Bone marrow (tissue), 2 donors: ENCODE results near the gene MMP7.

Experiments used
- DNase-seq, 2 donors: peaks; one replicate each; lab custom pipeline; 2025; lab: John Stamatoyannopoulos, UW

MMP7 gene, protein sequence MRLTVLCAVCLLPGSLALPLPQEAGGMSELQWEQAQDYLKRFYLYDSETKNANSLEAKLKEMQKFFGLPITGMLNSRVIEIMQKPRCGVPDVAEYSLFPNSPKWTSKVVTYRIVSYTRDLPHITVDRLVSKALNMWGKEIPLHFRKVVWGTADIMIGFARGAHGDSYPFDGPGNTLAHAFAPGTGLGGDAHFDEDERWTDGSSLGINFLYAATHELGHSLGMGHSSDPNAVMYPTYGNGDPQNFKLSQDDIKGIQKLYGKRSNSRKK

DNA sequence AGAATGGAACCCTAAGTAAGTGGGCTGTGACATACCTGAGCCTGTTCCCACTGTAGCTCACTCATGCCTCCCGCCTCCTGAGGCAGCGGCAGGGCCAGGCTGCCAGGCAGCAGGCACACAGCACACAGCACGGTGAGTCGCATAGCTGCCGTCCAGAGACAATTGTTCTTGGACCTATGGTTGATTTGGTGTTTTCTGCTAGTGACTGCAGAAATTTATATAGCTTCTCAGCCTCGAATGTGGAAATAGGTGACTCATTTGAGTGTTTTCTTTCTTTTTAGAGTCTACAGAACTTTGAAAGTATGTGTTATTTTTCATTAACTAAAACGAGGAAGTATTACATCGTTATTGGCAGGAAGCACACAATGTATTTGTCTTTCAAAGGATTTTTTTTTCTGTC is at the start of gene MMP7:
Gene MMP7, minus strand, starts transcription at position 190 of the 400 bp plus-strand sequence. Its CDS starts 47 bp downstream, at position 143.
- peak in 1 of 2 donors; percentile 83 for DNase-seq

GRCh38 chr11:102577723-102578122 is 47.2 kb upstream of the MMP7 start:
- DNase-seq, result no peak

GRCh38 chr11:102577182-102577581 is 46.6 kb upstream of the MMP7 start:
- DNase-seq, result peak in 1 of 2 donors; percentile 85

DNA sequence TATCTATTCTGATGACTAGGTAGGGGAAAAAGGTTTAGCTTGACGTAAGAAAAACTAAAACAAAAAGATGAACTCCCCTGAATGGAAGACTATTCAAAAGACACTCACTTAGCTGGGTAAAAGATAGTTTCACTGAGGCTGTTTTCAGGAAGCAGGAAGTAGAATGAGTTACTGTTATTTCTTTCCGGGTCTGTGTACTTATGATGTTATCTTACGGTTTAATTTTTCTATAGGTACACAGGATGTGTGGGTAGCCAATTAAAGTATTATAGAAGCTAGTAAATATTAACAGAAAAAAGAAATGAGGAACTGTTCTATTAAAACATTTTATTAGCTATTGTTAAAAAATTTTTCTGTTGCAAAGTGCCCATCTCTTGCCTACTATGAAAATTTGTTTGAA is 45.8 kb upstream of the MMP7 start:
- DNase-seq, result no peak

DNA sequence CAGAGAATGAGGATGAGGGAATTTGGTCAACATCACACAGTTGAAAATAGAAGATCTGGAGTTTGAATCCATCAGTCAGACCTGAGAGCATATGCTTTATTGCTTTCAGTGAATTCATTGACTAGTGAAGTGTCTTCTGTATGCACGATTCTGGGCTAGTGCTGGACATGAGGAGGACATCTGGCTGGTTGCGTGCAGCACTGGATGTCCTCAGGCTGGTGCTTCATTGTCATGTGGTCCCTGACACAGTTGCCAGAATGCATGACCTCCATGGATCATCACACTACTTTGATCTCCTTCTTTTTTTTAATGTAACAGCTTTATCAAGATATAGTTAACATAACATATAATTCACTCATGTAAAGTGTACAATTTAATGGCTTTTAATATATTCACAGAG is 44.5 kb upstream of the MMP7 start:
- no peak for DNase-seq

DNA sequence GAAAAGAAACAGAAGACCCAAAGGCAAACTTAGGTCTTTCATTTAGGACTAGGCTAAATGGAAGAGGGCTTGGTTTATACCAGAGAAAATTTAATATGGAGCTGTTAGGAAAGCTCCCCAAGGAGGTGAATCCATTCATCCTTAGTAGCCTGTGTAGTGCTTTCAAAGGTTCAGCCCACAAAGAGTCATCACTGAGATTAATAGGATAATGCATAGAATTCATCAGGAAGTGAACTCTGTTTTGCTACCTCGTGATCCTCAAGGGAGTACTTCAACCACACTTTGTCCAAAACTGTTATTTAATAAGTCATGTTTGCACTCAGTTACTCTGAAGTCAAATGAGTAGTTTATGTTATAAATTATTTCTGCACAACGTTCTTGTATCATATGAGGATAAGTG is 43.3 kb upstream of the MMP7 start:
- no peak for DNase-seq

DNA sequence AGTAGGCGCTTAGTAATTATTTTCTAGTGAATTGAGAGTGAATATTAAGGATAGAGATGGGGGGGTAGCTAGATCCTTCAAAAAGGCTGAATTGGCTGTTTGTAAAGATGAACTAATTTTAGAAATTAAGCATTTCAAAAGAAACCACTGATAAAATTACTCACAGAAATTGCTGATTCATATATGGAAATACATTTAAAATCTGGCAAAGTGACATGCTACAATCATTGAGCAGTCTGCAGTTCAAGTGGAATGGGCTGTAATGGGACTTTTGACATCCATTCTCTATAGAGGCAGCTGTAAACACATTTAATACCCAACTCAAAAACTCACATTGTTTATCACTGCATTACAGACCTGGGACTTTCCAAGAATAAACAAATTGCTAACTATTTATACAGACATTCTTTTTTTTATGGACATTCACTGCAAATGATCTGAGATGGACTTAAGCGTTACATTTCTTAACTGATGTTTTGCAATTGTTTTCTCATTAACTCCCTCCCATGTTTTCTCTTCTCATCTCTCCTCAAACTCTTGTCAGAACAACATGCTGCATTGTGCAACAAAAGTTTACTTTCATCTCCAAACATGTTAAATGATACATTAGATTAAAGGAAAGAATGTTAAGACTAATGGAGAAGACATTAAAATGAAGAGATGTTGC is 42.1 kb upstream of the MMP7 start:
- DNase-seq, result no peak

DNA sequence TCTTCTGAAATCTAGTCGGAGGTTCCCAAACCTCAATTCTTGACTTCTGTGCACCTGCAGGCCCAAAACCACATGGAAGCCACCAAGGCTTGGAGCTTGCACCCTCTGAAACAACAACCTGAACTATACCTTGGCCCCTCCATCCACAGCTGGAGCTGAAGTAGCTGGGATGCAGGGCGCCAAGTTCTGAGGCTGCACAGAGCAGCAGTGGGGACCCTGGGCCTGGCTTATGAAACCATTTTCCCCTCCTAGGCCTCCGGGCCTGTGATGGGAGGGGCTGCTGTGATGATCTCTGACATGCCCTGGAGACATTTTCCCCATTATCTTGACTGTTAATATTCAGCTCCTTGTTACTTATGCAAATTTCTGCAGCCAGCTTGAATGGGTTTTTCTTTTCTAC is 38.3 kb upstream of the MMP7 start:
- DNase-seq, result no peak

GRCh38 chr11:102566112-102566511 is 35.6 kb upstream of the MMP7 start:
- no peak for DNase-seq

GRCh38 chr11:102564110-102564509 is 33.6 kb upstream of the MMP7 start:
- DNase-seq, result peak in 1 of 2 donors; percentile 81

GRCh38 chr11:102561636-102562035 is 31.1 kb upstream of the MMP7 start:
- DNase-seq, result no peak

- DNase-seq, result peak in 1 of 2 donors; percentile 82
Measured at GRCh38 chr11:102560555-102561011, 30.0 kb upstream of the MMP7 start.

DNA sequence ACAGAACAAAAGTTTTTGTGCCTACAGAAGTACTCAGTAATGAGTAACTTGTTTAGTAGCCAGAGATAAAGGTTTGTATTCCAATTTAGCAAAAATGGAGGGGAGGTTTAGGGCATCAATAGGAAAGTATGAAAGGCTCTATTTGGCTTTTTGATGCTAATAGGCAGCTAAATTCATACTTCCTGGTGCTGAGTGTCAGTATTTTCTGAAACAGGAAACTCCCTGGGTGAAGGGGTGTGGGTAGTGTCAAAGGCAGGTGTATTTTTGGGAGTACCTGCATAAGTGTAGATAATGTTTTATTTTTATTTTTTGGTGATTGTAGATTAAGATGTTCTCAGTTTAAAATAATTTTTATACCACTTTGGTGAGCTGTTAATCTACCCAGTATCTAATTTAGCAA is 29.3 kb upstream of the MMP7 start:
- no peak for DNase-seq

GRCh38 chr11:102555091-102555490 is 24.5 kb upstream of the MMP7 start:
- DNase-seq, result no peak

DNA sequence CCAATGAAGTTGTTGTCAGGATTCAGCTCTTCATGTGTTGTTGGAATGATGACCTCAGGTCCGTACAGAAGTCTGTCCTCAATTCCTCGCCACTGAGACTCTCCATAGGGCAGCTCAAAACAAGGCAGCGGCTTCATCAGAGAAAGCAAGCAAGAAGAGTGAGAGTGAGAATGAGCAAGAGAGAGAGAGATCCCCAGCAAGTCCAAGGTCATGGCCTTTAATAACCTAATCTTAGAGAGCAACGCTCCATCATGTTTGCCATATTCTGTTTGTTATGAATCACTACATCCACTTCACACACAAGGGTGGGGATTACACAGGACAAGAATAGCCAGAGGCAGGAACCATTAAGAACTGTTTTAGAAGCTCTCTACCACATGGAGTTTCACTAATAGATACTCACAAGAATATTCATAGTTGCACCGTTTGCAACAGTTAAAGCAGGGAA is 23.3 kb upstream of the MMP7 start:
- no peak for DNase-seq

- DNase-seq, result no peak
Measured at GRCh38 chr11:102552447-102553194, 22.1 kb upstream of the MMP7 start.

GRCh38 chr11:102552020-102552419 is 21.5 kb upstream of the MMP7 start:
- no peak for DNase-seq

DNA sequence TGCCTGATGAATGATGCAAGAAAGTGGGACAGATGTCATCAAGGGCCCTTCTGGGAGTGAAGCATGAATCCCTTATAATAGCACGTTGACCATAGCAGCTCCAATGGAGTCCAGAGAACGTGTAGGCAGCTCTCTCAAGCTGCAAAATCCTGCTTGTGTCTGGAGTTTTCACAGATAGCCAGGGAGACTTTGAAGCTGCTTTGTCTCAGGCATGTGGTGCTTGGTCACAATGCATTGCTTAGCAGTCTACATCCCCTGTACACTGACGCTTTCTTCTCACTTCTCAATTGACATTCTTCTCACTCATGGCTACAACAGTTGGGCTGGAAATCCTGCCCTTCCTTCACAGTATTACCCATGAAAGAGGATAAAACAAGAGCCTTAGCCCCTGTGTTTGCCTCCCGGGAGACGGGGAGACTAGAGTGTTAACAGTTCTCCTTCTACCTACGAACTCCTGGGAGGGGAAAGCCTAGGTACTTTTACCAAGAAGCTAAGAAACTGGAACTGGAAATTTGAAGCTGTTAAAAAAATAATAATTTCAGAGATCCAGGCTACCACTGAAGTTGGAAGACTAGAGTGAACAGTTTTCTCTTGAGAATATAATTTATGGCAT is 20.7 kb upstream of the MMP7 start:
- DNase-seq, result no peak

DNA sequence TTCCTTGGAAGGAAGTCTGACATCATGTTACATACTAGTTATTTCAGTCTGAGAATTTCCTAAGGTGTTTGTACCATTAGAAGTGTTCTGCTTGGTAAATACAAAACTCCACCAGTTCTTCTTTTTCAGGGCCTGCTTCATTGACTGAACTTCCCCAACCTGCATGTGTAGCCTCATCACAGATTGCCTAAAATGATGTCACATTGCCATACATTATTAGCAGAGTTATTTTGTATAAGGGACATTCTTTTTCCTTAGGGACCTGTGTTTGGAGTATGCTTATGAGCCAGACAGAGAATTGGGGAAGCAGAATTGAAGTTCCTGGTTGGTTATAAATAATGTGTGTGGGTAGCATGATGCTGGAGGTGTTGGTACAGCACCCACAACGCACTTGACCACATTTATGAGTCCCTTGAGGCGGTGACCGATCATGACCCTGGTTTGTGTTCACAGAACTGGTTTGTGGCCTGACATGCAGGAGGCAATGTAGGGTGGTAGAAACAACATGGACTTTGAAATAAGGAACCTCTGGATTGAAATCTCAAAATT is 16.4 kb upstream of the MMP7 start:
- no peak for DNase-seq

- DNase-seq, result no peak
Measured at GRCh38 chr11:102546427-102546826, 15.9 kb upstream of the MMP7 start.

DNA sequence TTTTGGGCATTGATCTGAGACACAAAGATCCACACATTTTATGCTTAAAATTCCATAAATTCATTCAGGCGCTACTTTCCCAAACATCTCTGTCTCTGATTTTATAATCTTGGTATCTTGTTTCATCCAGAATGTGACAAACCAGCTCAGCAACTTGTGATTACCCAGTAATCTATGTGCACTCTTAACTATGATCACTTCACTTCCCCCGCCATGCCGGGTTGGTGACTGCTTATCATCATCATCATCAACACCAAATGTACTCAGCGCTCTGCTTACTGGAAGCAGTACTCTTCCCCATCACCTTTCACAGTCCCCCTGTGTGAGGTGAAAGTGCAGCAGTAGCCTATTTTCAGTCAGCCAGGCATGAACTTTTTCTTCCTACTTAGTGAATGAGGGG is 15.2 kb upstream of the MMP7 start:
- DNase-seq, result no peak

DNA sequence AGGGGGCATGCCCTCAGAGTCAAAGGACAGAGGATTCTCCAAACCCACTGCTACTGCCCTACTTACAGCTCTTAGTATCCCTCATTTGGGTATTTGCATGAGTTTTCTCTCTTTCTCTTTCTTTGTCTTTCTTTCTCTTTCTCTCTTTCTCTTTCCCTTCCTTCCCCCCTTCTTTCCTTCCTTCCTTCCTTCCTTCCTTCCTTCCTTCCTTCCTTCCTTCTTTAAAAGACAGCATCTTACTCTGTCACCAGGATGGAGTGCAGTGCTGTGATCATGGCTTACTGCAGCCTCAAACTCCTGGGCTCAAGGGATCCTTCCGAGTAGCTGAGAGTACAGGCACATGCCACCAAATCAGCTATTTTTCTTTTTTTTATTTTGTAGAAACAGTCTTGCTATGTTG is 14.0 kb upstream of the MMP7 start:
- no peak for DNase-seq
